ENCODE results near the gene CHST13.

- TF ChIP-seq GATA1 (IDR thresholded peaks at IDR 0.05; ENCODE audit: low read depth, low read length) = no peak
- no peak for TF ChIP-seq POLR2A (IDR thresholded peaks at IDR 0.05; ENCODE audit: low read length)
Observed at GRCh38 chr3:126537116-126537729, 13.3 kb downstream of the CHST13 start.
